HG03097 (cell line): ENCODE data around the gene CRLF1.
A peak's percentile ranks its signal among the peaks of the same experiment; 100 is the strongest.

Experiments used
- ATAC-seq: cut with Tn5 transposase; IDR thresholded peaks from one replicate; pipeline ENCODE4 v1.9.1; 2021; ENCODE audit not compliant: unreplicated experiment, low FRiP score

The CRLF1 gene

DNA sequence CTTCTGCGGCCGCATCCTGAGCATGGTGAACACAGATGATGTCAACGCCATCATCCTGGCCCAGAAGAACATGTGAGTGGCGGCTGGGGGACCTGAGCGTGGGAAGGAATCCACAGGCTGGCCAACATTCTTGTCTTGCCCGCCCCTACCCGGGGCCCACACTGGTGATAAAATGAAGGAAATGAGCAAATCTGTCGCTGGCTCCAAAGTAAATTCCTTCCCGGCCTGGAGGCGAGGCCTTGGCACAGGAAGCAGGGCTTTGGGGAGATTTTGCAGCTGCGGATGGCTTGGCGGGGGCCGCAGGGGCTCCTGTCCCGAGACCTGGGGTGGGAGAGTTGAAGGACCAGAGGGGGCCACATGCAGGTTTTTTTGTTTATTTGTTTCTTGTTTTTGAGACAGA, 44.5 kb downstream of the CRLF1 start:
- ATAC-seq: no peak

DNA sequence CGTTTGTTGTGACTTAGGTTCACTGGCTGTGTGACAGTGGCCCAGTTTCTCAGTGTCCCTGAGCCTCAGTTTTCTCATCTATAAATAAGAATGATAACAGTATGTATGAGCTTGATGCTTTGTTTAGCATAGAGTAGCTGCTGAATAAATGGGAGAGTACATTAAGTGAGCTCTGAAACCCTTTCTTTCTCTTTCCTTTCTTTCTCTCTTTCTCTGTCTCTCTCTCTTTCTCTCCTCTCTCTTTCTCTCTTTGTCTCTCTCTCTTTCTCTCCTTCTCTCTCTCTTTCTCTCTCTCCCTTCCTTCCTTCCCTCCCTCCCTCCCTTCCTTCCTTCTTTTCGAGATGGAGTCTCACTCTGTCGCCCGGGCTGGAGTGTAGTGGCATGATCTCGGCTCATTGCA, 46.9 kb downstream of the CRLF1 start:
- no peak for ATAC-seq

DNA sequence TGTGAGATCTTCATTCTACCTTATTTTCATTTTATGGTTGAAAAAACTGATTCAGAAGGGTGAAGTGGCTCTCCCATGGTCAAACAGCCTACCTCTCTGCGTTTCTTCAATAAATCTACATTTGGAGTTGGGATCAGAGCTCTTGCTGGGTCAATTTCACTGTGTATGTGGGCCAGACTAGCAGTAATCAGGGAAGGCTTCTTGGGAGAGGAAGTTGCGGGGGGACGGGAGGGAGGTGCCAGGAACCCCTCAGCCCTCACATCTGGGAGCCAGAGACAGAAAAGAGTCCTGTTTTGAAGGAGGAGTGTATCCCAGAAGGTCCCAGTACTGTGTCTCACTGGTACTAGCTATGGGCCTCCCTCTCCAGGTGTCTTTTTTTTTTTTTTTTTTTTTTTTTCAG, 48.0 kb downstream of the CRLF1 start:
- ATAC-seq: no peak

DNA sequence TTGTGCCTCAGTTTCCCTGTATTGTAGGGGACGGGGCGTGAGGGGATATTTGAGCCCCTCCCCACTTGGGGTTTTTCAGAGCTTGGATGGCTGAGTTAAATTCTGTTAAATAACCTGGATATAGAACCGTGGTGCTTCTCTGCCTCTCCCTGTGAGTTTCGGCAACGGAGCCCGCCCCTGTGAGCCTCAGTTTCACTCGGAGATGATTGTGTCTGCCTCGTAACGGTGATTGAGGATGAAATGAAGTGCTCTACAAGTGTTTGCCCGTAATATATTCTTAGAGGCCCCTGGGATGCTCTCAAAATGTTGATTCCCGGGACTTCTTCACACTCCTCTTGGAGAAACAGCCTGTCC, 48.4 kb downstream of the CRLF1 start:
- ATAC-seq: no peak

DNA sequence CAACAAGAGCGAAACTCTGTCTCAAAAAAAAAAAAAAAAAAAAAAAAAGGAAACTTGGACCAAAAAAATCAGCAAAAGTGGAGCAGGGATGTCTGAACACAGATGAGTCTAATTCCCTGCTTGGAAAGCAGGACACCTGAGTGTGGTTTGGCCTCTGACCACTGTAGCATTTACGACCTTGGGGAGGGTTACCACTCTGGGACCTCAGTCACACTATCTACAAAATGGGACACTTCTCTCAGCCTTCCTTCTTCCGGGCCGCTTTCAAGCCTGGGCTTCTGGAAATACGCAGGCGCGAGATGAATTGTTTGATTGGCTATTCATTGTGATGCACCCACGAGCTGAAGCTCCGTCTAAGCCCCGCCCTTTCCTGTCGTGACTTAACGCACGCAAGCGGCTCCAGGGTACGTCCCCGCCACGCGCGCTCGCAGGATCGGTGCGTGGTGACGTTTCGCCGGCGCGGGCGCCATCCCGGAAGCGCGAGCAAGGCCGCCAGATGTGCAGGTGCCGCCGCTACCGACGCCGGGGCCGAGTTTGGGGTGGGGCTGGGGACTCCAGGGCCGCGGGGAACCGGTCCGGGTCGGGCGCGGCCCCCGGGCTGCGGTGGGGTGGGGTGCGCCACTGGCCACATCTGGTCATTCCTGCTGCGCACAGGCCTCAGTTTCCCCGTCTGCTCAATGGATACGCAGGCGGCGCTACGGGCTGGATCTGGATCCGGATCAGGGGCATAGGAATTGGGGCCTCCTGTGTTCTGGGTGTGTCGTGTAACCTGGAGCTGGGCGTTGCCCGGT, 49.0 kb downstream of the CRLF1 start, which contains the start of gene KXD1:
Gene KXD1, plus strand, starts transcription at position 460 of the 791 bp plus-strand sequence. CDS start 4,187 bp downstream, outside the sequence.
- peak; percentile 92 for ATAC-seq

DNA sequence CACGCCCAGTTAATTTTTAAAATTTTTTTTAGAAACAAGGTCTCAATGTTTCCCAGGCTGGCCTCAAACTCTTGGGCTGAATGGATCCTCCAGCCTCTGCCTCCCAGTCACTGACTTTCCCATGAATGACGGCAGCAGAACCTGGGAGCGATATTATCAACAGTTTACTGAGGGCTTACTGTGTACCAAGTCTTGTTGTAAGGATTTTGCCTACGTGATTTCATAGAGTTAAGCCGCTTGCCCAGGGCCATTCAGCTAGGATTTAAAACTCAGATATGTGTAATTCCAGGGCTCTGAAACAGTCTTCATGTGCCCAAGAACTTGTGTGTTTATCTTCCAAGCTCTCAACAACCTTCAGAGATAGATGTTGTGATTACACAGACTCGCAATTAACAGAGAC, 55.0 kb downstream of the CRLF1 start:
- ATAC-seq: no peak

DNA sequence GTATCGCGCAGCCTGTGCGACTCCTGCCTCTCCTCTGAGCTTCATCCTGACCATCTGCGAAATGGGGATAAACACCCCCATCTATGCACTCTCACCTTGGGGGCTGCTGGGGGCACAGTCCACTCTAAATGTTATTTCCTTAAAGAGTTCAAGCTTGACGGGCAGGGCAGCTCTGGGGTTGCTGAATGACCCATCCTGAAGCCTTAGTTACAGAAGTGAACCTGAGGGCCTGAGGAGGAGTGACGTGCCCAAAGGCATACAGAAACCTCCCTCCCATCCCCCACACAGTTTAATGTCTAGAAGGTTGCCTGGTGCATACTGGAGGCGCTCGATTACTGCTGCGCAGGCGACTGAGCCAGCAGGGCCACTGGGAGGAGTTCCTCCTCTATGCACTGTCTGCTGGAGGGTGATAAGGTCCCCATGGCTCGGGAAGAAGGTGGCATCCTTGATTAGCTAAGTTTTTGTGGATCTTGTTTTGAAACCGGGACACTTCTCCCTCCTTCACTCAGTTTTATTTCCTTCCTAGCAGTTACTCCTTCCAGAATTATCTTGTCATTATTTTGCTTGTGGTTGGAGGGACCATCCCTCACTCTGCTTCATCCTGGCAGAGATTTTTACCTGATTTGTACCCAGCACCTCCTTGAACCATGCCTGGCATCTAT, 62.7 kb downstream of the CRLF1 start:
- ATAC-seq: peak; percentile 24
